ENCODE measurements around the gene MRAP. TPM values are rescaled to one million over a fixed set of nuclear protein-coding genes. Genes with fewer than 3 reads are reported as not detected.

The MRAP gene
- total RNA-seq = not detected

DNA sequence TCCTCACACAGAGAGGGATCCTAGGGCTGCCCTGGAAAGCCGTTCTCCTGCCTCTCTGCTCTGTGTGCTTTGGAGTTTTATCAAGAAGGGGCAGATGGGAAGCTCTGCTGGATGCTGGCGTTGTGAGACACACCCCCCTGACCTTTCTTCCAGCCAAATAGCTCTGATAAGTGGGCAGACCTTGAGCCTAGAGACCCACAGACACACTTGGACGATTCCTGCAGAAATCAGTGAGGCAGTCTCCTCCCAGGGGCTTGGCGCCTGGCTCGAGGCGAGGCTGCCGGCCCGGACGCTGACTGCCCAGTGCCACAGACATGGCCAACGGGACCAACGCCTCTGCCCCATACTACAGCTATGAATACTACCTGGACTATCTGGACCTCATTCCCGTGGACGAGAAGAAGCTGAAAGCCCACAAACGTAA is at the start of gene MRAP:
Gene MRAP (plus strand): TSS at position 198 of the 424 bp plus-strand sequence. CDS start 117 bp downstream, at position 315.

DNA sequence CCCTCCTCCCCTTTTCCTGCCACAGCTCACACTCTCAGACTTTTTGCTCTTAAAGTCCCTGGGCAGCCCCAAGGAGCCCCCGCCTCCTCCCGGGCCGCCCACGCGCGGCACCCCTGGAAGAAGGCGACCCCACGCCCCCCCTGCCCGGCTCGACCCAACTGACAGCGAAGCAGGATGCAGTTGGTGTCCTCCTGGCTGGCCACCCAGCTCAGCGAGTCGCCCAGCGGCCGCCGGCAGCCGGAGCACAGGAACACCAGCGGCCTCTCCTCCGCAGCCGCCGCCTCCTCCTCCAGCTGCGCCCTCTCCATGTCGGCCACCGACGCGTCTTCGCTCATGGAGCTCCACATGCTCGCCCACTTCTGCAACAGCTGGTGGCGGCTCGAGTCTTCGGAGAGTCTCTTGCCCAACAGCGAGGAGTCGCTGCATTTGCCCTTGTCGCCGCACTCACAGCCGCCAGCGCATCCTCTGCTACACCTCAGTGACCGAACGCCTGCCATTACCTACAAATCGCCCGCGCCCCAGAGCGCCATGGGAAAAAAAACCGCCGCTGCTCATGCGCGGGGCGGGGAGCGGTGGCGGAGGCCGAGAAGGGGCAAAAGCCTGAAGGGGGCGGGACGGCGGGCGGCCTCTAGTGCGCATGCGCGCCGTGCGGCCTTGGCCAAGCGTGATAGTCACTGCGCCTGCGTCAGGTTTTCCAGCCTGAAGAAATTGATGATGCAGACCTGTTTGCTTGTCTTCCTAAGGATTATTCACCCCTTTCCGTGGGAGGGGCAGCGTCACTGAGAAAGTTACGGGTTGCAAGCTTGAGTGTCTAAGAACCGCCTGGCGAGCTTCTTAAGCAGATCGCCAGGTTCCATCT is 19.9 kb upstream of the MRAP start, which contains the start of gene MIS18A:
Gene MIS18A (minus strand): TSS at position 532 of the 859 bp plus-strand sequence. CDS start 35 bp downstream, at position 497.

Other genes starting within 250 kb of the MRAP start
- gene MIS18A, start 19.8 kb upstream of the MRAP start, total RNA-seq = 10 to 100 TPM; 14.0 to 17.9 TPM
- gene URB1, start 94.2 kb downstream of the MRAP start, total RNA-seq = 10 to 100 TPM; 14.2 to 14.4 TPM
- gene EVA1C, start 113.9 kb downstream of the MRAP start, total RNA-seq = 1 to 10 TPM; 2.5 to 3.1 TPM

Measured in activated naive CD4-positive, alpha-beta T cell treated with anti-CD3 and anti-CD28 coated beads, Interleukin-2, amount 10 ng/mL, durations not matched to agents 5 hours and 36 hours (primary cell).